Stimulated activated CD4-positive, alpha-beta T cell treated with anti-CD3 and anti-CD28 coated beads, Interleukin-4, amount 100 ng/mL, for 48 hours (primary cell): ENCODE data around the gene MPZL1.
"Not testable (repeated sequence)": the region's sequence is repeated elsewhere in the genome, so short reads cannot be mapped to it uniquely, and the experiment has no call there.

Experiments used
- DNase-seq, 2 donors: peaks; one replicate each; pipeline ENCODE4 v3.0.0-alpha.2; 2020; ENCODE audit warnings: low read depth in 2 of 2

Gene MPZL1

GRCh38 chr1:167719715-167720421 is 1.9 kb upstream of the MPZL1 start:
- DNase-seq = not testable (repeated sequence)

DNA sequence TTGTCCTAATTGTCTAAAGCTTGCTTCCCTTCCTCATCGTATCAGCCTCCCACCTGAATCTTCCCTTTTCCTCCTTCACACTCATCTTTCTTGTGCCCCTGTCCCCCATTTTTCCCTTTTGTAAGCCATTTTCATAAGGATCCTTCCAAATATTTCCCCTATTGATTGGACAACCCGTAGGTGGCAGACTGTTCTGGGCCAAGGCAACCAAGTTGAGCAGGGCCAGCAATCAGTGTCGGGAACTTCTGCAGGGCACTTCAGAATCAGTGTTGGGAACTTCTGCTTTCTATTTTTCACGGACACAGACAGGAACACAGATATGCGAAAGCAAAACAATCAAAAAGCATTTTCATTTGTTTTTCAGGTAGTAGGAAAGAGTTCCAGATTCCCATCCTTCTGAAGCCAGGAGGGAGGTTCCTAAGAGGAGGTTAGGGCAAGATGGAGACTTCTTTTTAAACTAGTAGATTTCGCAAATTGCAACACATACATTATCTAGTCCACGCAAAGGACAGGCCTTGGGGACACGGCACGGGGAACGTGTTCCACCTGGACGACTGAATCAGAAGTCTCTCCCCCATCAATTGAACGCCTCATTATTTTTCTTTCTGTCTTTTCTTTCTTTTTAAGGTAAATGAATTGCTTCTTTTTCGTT is 691 bp upstream of the MPZL1 start:
- DNase-seq = no peak

GRCh38 chr1:167722152-167722869 is 529 bp downstream of the MPZL1 start:
- DNase-seq = no peak

- no peak for DNase-seq
Measured at GRCh38 chr1:167722870-167723251, 1.1 kb downstream of the MPZL1 start.

DNA sequence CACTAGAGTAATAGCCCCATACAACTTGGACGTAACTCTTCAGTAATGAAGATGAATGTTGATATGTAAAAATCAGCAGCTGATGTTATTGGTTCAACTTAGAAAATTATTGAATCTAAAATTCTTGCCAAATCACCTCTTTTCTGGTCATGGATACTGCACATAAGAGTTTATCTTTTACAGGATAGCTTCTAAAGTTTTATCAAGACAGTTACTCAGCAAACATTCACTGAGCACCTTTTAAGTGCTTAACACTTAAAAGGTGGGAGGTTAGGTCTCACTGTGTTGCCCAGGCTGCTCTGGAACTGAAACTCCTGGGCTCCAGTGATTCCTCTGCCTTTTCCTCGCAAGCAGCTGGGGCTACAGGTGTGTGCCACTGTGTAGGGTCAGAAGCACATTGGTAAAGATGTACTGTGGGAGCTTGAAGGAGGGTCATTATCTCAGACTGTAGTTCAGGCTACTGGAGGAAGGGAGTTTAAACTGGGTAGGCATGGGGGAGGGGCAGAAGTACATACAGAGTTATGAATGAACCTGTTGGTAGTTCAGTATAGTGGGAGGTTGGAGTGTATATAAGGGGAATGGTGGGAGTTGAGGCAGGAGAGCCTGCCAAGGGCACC is 2.0 kb downstream of the MPZL1 start:
- DNase-seq = no peak

GRCh38 chr1:167726008-167726407 is 4.2 kb downstream of the MPZL1 start:
- no peak for DNase-seq

DNA sequence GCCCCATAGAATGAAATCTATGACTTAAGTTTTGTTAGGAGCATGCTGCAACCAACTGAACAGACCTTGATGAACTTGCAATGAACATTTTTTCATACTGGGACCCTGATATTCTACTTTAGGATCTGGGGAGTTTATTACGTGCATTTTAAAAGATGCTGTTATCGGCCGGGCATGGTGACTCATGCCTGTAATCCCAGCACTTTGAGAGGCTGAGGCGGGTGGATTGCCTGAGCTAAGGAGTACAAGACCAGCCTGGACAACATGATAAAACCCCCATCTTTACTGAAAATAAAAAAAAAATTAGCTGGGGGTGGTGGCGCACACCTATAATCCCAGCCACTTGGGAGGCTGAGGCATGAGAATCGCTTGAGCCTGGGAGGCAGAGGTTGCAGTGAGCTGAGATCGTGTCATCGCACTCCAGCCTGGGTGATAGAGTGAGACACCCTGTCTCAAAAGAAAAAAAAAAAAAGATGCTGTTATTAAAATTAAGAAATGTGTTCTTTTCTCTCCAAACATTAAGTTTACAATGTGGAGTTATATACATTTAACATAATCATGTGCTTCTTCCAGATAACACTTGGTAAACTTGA is 7.1 kb downstream of the MPZL1 start:
- DNase-seq = no peak

DNA sequence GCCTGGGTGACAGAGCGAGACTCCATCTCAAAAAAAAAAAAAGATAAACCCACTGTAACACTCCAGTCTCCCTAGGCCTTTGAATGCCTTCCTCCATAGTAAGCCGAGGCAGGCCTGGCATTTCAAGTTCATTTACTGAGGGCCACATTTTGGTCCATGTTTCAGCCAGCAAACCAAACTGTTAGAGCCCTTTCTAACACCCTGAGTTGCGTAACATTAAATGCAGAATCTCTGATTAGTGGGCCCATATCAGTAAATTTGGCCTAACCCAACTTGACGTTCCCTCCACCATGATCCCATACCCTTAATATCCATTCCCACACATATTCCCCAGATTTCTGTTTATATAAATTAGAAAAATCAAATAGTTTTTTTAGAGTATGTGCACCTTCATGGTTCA is 12.4 kb downstream of the MPZL1 start:
- no peak for DNase-seq

GRCh38 chr1:167734841-167735240 is 13.1 kb downstream of the MPZL1 start:
- no peak for DNase-seq

GRCh38 chr1:167737169-167737568 is 15.4 kb downstream of the MPZL1 start:
- no peak for DNase-seq

- DNase-seq = no peak
Measured at GRCh38 chr1:167738158-167738557, 16.4 kb downstream of the MPZL1 start.

- DNase-seq = no peak
Measured at GRCh38 chr1:167739752-167740151, 18.0 kb downstream of the MPZL1 start.

DNA sequence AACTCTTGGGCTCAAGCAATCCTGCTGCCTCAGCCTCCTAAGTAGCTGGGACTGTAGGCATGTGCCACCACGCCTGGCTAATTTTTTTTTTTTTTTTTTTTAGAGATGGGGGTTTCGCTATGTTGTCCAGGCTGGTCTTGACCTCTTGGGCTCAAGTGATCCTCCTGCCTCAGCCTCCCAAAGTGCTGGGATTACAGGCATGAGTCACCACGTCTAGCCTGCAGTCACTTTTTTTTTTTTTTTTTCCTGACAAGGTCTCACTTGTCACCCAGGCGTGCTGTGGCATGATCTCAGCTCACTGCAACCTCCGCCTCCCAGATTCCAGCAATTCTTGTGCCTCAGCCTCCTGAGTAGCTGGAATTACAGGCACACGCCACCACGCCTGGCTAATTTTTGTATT is 19.3 kb downstream of the MPZL1 start:
- DNase-seq = not testable (repeated sequence)

- not testable (repeated sequence) for DNase-seq
Measured at GRCh38 chr1:167742392-167743057, 20.7 kb downstream of the MPZL1 start.

DNA sequence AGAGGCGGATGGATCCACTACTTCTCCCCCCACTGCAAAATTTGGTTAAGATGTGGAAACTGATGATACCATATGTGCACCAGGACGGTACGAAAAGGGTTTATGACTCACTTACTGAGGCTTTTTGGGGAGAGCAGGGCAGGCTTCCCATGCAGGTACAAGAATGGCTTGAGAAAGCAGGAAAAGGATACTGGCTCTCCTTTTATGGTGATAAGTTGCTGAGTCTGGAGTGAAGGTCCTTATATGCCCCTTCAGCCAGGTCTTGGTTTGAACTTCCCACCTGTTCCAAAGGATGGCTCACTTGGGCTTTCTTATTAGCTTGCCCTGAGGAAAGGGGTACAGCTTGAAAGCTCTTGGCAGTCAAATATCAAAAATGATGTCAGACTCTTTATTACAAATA is 23.1 kb downstream of the MPZL1 start:
- no peak for DNase-seq

DNA sequence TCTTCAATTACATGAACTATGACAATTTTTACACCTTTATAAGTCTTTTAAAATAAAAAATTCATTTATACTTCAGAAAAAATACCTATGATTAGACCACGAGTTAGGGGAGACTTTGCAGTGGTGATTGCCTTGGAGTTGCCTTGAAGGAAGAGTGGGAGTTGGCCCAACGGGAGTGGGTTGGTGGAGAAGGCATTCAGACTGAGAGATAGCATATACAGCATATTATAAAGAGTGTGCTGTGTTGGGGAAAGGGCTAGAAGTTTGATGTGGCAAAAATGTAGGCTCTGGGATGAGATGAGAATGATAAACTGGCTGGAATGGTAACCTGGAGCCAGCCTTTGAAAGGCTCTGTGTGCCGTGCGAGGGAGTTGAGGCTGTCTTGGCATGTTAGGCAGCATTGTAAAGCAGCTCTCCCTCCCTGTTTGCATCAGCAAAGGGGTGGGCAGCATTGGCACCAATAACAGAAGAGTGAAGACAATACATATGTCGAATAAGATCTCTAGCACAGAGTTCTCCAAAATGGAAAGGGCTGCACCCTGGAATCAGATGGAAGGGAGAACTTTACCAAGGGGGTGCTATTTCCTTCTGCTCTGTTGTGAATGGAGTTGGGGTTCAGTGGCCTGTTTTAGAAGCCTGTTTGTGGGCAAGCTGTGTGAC is 24.4 kb downstream of the MPZL1 start:
- no peak for DNase-seq

- no peak for DNase-seq
Measured at GRCh38 chr1:167746988-167747655, 25.3 kb downstream of the MPZL1 start.

DNA sequence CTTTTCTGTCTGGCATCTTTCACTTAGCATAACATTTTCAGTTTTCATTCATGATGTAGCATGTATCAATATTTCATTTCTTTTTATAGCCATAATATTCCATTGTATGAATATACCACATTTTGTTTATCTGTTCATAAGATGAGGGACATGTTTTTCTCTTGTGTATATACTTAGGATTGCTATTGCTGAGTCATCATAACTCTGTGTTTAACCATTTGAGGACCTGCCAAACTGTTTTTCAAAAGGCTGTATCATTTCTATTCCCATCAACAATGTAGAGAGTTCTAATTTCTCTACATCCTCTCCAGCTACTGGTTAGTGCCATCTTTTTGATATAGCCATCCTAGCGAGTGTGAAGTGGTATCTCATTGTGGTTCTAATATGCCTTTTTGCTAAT is 26.2 kb downstream of the MPZL1 start:
- DNase-seq = no peak

- DNase-seq = no peak
Measured at GRCh38 chr1:167748906-167749305, 27.1 kb downstream of the MPZL1 start.

- DNase-seq = no peak
Measured at GRCh38 chr1:167749741-167750140, 28.0 kb downstream of the MPZL1 start.

GRCh38 chr1:167750641-167751040 is 28.9 kb downstream of the MPZL1 start:
- no peak for DNase-seq
